Activated T-cell treated with anti-CD3 and anti-CD28 coated beads, Interleukin-2, amount 50 U/mL, for 72 hours (primary cell): ENCODE results near the gene PABPN1L. TPM values are rescaled to one million over a fixed set of nuclear protein-coding genes. Genes with fewer than 3 reads are reported as not detected.

Experiments used
- ATAC-seq, 2 donors: fragments of 150-1000 bp; cut with Tn5 transposase; replicated peaks in 1 of 2; 2 replicates each; pipeline ENCODE4 v1.10.0; 2021; ENCODE audit warnings: moderate library complexity in 2 of 2, mild to moderate bottlenecking in 1 of 2
- DNase-seq, 2 donors: peaks; one replicate each; pipeline ENCODE4 v3.0.0; 2021 to 2022; ENCODE audit warnings: mixed read lengths in 1 of 2
- H3K27ac Mint-ChIP-seq: one replicate; pipeline ENCODE4 v1.8.0; 2022; ENCODE audit warnings: mild to moderate bottlenecking, moderate library complexity, mixed read lengths
- H3K27me3 Mint-ChIP-seq: one replicate; pipeline ENCODE4 v1.8.0; 2022; ENCODE audit warnings: low read depth, mixed read lengths
- H3K36me3 Mint-ChIP-seq, 2 donors: one replicate each; pipeline ENCODE4 v1.8.0; 2022; ENCODE audit warnings: mixed read lengths in 2 of 2, mild to moderate bottlenecking in 1 of 2; ENCODE audit not compliant: insufficient read depth in 2 of 2
- H3K4me1 Mint-ChIP-seq: one replicate; pipeline ENCODE4 v1.8.0; 2022; ENCODE audit warnings: low read depth, mixed read lengths
- H3K4me3 Mint-ChIP-seq, 2 donors: one replicate each; pipeline ENCODE4 v1.8.0; 2022; ENCODE audit warnings: mild to moderate bottlenecking in 2 of 2, mixed read lengths in 2 of 2, moderate library complexity in 2 of 2
- H3K9me3 Mint-ChIP-seq, 2 donors: one replicate each; pipeline ENCODE4 v1.8.0; 2022; ENCODE audit warnings: mixed read lengths in 2 of 2
- total RNA-seq, 2 donors: library from RNA; stranded (reverse); gene quantifications; one replicate each; pipeline ENCODE4 v1.2.3, GENCODE V29; 2022

PABPN1L gene
- total RNA-seq, 2 donors from 2014 or later: not detected

GRCh38 chr16:88815901-88816589, 50.4 kb downstream of the PABPN1L start:
- Mint-ChIP-seq H3K4me1 (peaks cover 6% of the 10 kb centered on the region), H3K27me3 (no peaks in the 10 kb centered on the region), H3K9me3 (no peaks in the 10 kb centered on the region), H3K4me3 (no peak overlapping the region), H3K27ac (no peak overlapping the region), H3K36me3 (no peaks in the 10 kb centered on the region)
- DNase-seq (peak; percentile 72 to 73), ATAC-seq (peak; percentile 11 to 18)

- Mint-ChIP-seq H3K4me3 (no peak overlapping the region), H3K4me1 (peaks cover 14% of the 10 kb centered on the region), H3K36me3 (no peaks in the 10 kb centered on the region), H3K27me3 (no peaks in the 10 kb centered on the region), H3K27ac (no peak overlapping the region), H3K9me3 (no peaks in the 10 kb centered on the region)
- no peak for DNase-seq
- ATAC-seq: no peak
Observed at GRCh38 chr16:88815227-88815626, 51.2 kb downstream of the PABPN1L start.

GRCh38 chr16:88814144-88814502, 52.3 kb downstream of the PABPN1L start:
- H3K36me3 Mint-ChIP-seq: peaks cover 0 to 2% of the 10 kb centered on the region in 2 donors
- peak overlapping the region; percentile 7 to 25 for H3K4me3 Mint-ChIP-seq
- no peaks in the 10 kb centered on the region for H3K9me3 Mint-ChIP-seq
- no peak overlapping the region for H3K27ac Mint-ChIP-seq
- H3K27me3 Mint-ChIP-seq: no peaks in the 10 kb centered on the region
- ATAC-seq (no peak), DNase-seq (no peak)
- H3K4me1 Mint-ChIP-seq: peaks cover 23% of the 10 kb centered on the region

Other genes with a start within 250 kb of the PABPN1L start
- gene IL17C, start 228.1 kb downstream of the PABPN1L start, total RNA-seq: under 1 TPM in 1 of 2 donors, not detected in 1; 0.41 TPM
- gene CYBA, start 215.6 kb downstream of the PABPN1L start, total RNA-seq: 100 to 1,000 TPM; 199 to 318 TPM
- 10 to 100 TPM; 64.5 to 80.5 TPM for gene MVD, start 203.6 kb downstream of the PABPN1L start, total RNA-seq
- gene SNAI3, start 180.2 kb downstream of the PABPN1L start, total RNA-seq: 10 to 100 TPM in 1 of 2 donors, 1 to 10 TPM in 1; 8.4 to 10.5 TPM
- gene RNF166, start 160.3 kb downstream of the PABPN1L start, total RNA-seq: 10 to 100 TPM; 58.6 to 64.5 TPM
- 10 to 100 TPM; 25.9 to 34.9 TPM for gene CTU2, start 160.2 kb downstream of the PABPN1L start, total RNA-seq
- gene PIEZO1, start 81.4 kb downstream of the PABPN1L start, total RNA-seq: 100 to 1,000 TPM in 1 of 2 donors, 10 to 100 TPM in 1; 94.1 to 141 TPM
- 100 to 1,000 TPM; 167 to 172 TPM for gene CDT1, start 62.9 kb downstream of the PABPN1L start, total RNA-seq
- gene APRT, start 54.7 kb downstream of the PABPN1L start, total RNA-seq: 100 to 1,000 TPM; 116 to 139 TPM
- gene GALNS, start 9.7 kb downstream of the PABPN1L start, total RNA-seq: 10 to 100 TPM; 26.1 to 31.7 TPM
- gene TRAPPC2L, start 9.5 kb downstream of the PABPN1L start, total RNA-seq: 10 to 100 TPM; 32.0 to 35.2 TPM
- gene CBFA2T3, start 110.5 kb upstream of the PABPN1L start, total RNA-seq: 1 to 10 TPM; 1.2 to 1.7 TPM
- gene ACSF3, start 227.2 kb upstream of the PABPN1L start, total RNA-seq: 10 to 100 TPM; 50.6 to 66.7 TPM